Left lobe of liver (tissue), 2 donors: ENCODE data around the gene GPC5. TPM values are rescaled to one million over a fixed set of nuclear protein-coding genes. Genes with fewer than 3 reads are reported as not detected.

Source experiments
- ATAC-seq: fragments of 200-7000 bp; cut with Tn5 transposase; one replicate; pipeline ENCODE4 v1.9.1; 2020; ENCODE audit warnings: mild to moderate bottlenecking, moderate library complexity
- DNase-seq: peaks from one replicate; pipeline ENCODE4 v3.0.0-alpha.2; 2020; ENCODE audit warnings: low spot score
- total RNA-seq: library from RNA; stranded (reverse); gene quantifications from one replicate; pipeline ENCODE4 v1.2.1, GENCODE V29; 2021
- donor health status: DM: no; HTN: no; CAD: no; lungs with moderate emphysema.
- donor health status: DM: no; HTN: yes; CAD: no.

GPC5 gene
- total RNA-seq, 1 donor from 2014 or later, result 0.65 TPM

DNA sequence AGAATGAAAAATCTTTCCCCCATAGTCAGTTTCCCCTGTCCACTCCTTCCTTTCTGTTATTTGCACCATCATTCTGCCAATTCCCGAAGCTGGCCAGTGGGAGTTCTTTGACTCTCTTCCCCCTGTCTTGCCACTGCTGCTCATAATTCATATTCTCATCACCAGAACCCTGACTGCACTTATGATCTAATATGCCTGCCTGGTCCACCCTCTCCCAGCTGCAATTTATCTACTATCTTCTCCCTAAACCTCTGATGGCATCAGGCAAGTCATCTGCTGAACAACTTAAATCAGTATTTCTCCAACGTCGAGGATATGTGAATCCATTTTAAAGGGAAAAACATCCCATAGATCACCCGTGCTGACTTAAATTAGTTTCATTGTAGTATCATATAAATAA lies 1370.2 kb downstream of the GPC5 start:
- no peak for ATAC-seq
- DNase-seq, result no peak

- DNase-seq (no peak), ATAC-seq (no peak)
These were observed 1370.6 kb downstream of the GPC5 start for GRCh38 chr13:92769046-92769445.

- ATAC-seq (no peak), DNase-seq (no peak)
These were observed 1377.2 kb downstream of the GPC5 start for GRCh38 chr13:92775658-92776057.

- no peak for DNase-seq
- ATAC-seq, result no peak
These were observed 1383.7 kb downstream of the GPC5 start for GRCh38 chr13:92781965-92782690.

DNA sequence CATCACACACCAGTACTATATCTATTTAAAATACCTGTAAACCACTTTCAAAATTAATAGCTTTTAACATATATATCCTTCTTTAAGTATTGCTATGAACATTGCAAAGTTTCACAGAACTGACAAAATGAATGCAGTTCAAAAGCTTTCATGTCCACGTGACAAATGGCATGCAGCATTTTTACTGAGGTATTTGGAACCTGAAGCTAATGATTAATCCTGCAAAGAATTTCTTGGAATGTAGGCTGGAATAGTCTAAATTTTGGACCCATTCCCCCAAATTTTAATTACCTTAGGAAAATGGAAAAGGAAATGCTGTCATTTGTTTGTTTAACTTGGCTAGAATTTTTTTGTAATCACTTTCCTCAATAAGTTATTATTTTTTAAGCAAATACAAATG lies 1404.4 kb downstream of the GPC5 start:
- DNase-seq (no peak), ATAC-seq (no peak)

DNA sequence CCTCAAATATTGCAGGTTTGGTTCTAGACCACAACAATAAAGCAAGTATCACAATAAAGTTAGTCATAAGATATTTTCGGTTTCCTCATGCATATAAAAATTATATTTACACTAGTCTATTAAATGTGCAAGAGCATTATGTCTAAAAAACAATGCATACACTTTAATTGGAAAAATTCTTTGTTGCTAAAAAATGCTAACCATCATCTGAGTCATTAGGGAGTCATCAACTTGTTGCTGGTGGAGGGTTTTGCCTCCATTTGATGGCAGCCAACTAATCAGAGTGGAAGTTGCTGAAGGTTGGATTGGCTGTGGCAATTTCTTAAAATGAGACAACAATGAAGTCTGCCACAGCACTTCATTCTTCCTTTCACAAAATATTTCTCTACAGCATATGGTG lies 1405.9 kb downstream of the GPC5 start:
- ATAC-seq, result no peak
- no peak for DNase-seq

DNA sequence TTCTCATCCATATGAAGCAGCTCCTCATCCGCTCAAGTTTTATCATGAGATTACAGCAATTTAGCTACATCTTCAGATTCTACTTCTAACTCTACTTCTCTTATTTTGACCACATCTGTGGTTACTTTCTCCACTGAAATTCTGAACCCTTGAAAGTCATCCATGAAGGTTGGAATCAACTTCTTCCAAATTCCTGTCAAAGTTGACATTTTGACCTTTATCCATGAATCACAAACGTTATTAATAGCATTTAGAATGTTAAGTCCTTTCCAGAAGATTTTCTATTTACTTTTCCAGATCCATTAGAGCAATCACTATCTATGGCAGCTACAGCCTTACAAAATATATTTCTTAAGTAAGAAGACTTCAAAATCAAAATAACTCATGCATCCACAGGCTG lies 1406.5 kb downstream of the GPC5 start:
- ATAC-seq (no peak), DNase-seq (no peak)

GRCh38 chr13:92805766-92806165 lies 1407.3 kb downstream of the GPC5 start:
- DNase-seq, result no peak
- ATAC-seq, result peak; percentile 51

- ATAC-seq, result peak; percentile 80
These were observed 1407.8 kb downstream of the GPC5 start for GRCh38 chr13:92806215-92806614.

DNA sequence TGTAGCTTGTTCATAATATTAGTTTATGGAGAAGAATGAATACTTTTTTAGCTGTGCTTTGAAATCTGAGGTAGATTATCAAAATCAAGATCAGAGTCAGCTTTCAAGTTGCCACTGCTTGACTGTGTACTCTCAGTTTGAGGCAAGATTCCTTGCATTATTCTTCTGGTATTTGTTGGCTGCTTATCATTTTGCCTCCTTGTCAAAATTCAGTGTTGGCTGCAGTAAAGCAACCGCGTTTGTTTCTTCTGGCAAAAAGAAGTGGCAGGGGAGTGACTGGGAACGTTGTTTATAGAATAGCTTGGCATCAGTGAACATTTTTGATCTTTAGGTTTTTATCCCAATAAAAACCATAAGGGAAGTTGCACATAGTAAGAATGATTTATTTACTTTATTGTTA lies 1408.9 kb downstream of the GPC5 start:
- DNase-seq, result no peak
- ATAC-seq, result no peak

More at GRCh38 chr13:92806215-92806614, 1407.8 kb downstream of the GPC5 start:
- DNase-seq, result no peak

DNA sequence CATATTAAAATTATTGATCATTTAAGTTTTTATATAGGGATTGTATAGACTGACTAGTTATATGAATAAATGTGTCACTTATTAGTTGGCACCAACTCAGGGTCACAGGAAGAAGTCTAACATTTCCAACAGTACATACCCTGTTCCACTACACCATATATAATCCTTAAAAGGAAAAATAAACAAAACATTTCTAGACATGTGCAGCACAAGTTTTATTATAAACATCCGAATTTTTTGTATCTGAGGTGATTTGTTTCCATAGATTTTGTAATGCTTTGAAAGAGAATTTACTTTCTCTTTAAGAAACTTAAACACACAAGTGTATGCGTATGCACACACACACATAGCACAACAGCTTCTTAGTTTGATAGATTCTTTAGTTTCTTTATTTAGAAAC lies 1409.5 kb downstream of the GPC5 start:
- no peak for ATAC-seq

DNA sequence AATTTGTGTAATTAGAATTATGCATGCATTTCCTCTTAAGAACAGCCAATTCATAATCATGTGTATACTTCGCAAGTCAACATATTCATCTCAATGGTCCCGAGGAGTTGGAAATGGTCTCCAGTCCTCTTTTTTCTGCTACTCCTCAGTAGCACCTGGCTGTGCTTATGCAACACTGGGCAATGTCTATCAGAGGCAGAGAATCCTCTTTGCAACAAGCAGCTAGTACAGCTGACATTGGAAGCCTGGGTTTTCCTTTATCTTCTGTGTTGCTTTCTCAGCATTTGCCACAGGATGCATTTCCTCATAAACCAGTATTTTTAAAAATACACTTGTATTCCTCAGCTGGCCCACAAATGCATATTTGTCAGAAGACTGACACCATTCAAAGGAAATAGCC lies 1422.9 kb downstream of the GPC5 start:
- no peak for DNase-seq
- ATAC-seq, result no peak

More for the DNA sequence above, 1409.5 kb downstream of the GPC5 start:
- DNase-seq, result no peak

DNA sequence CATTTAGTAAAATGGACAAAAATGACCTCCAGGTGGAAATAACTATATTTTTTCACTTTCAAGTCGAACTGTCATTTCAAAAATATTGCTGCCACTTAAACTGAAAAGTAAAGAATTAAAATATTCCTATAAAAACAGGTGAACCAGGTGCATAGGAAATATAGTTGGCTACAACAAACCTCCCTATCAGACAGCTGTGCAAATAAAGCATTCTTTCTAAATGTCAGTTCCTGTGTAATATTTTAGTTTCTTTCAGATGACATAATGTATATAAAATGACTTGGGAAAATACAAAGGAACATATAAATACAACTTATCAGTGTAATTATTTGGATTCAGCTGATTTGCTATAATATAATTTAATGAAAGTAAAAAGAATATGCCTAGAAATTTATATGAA lies 1424.6 kb downstream of the GPC5 start:
- DNase-seq, result no peak
- no peak for ATAC-seq

- DNase-seq (no peak), ATAC-seq (no peak)
These were observed 1427.6 kb downstream of the GPC5 start for GRCh38 chr13:92825938-92826596.

- DNase-seq (no peak), ATAC-seq (no peak)
These were observed 1429.1 kb downstream of the GPC5 start for GRCh38 chr13:92827503-92827902.

GRCh38 chr13:92829930-92830329 lies 1431.5 kb downstream of the GPC5 start:
- ATAC-seq (no peak), DNase-seq (no peak)

GRCh38 chr13:92830821-92831220 lies 1432.4 kb downstream of the GPC5 start:
- ATAC-seq (no peak), DNase-seq (no peak)

DNA sequence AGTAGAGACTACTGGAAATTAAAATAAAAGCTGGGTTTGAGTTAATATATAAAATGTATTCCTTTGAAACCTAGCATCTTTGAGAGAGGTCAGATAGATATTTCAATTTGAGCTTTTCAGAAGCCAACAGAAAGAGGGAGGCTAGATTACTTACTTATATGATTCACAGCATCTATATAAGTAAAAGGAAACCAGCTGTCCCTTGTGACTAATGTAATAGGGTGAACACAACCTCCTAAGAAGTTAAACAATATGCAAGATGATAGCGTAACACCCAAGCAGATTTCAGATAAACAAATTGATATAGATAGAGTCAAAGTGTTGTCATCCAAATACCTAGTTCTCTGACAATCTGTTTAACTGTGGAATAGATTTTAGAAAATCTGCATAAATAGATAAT lies 1434.7 kb downstream of the GPC5 start:
- no peak for ATAC-seq
- DNase-seq, result no peak

DNA sequence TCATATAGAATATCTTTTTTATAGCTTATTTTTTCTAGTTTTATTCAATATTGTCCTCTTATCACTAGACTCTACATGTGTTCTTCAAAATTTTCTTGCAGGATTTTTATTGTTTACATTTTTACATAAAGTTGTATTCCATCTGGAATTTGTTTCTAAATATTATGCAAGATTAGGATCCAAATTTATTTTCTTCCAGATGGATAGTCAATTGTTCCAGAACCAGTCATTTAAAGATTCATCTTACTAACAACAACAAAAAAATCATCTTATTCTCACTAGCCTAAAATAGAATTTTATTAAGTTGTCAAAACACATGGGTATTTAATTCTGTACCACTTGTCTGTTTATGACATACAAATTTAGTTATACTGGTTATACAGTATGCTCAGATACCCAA lies 1437.8 kb downstream of the GPC5 start:
- DNase-seq (no peak), ATAC-seq (no peak)

DNA sequence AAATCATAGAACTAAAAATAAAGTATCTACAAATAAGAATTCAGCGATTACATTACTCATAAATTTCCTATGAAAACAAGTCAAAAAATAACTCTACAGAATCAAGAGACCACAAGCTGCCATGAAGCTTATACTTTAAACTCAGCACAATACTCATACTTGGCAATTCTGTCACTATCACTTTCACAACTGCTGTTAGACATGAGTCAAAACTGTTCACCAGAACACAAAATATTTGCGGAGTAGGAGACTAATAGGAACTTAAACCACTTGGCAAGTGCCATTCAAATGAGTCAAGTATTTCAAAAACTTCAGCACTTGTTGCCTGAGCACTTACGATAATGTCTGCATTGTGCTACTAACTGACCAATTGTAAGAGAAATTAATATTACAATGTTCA lies 1440.4 kb downstream of the GPC5 start:
- no peak for DNase-seq
- no peak for ATAC-seq

DNA sequence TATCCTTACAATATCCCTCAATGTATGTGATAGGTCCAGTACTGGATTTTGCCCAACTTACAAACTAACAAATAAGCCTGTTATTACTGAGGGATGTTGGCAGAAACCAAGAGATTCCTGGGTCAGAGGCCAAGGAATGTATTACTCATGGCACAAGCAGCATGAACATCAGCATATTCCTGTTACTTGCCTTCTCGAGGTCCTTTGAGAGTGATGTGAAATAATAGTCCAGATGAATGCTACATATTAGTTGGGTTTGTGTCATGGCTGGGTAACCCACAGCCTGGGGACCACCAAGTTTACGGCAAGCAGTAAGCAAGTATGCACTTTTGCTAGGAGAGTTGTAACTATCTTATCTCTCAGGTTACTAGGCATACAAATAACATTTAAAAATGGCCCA lies 1443.7 kb downstream of the GPC5 start:
- no peak for ATAC-seq
- no peak for DNase-seq

DNA sequence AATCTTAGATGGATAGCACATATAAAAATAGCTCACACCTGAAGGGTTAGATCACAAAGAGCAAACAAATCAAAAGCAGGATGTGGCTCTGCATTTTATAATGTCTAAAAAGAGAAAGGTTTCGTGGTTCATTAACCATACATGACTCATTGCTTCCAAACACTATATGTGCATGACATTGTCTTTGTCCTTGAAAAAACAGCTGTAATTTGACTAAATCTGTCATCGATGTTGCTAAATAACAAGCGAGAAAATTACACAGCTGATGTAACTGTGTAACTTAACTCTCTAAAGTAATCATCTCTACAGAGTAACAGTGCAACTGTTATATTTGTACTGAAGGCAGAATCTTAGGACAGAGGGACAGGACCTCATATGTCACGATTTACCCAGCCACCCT lies 1445.1 kb downstream of the GPC5 start:
- DNase-seq (no peak), ATAC-seq (no peak)

- no peak for ATAC-seq
These were observed 1451.0 kb downstream of the GPC5 start for GRCh38 chr13:92849381-92849780.

More at GRCh38 chr13:92849381-92849780, 1451.0 kb downstream of the GPC5 start:
- DNase-seq, result no peak
